ENCODE results near the gene AAGAB.

AAGAB gene

DNA sequence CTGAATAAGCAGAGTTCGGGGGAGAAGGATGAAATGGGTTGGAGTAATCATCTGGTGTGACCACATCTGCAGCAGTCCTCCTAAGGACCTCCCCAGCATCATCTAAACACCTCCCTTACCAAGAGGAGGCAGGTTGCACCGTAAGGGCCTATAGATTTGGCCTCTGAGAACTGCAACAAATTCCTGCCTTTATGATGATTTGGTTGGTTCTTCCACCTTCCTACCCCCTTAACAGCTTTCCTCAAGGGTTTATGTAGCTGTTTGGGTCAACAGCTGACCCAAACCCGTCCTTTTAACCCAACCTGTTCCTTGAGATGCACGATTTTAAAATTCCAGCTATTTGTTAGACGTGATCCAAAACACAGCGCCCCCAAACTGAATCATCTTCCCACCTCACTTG lies 58.2 kb downstream of the AAGAB start:
- Histone ChIP-seq H3K9me2 (replicated peaks; ENCODE audit: insufficient read depth, low read length) (no peaks in the 10 kb centered on the region), H2AFZ (ENCODE audit: low read depth, low read length, severe bottlenecking) (no peak overlapping the region), H3K9me3 (ENCODE audit: insufficient read depth, low read length) (no peaks in the 10 kb centered on the region), H3K36me3 (ENCODE audit: low read length) (no peaks in the 10 kb centered on the region), H3K27ac (ENCODE audit: low read depth, low read length) (no peak overlapping the region), H3K79me2 (ENCODE audit: insufficient read depth, low read length) (no peaks in the 10 kb centered on the region), H3K4me2 (ENCODE audit: low read depth, low read length, poor library complexity, severe bottlenecking) (no peak overlapping the region), H3F3A (ENCODE audit: insufficient read depth) (no peaks in the 10 kb centered on the region), H3K9ac (ENCODE audit: low read length) (no peak overlapping the region), H3K27me3 (ENCODE audit: low read length) (no peaks in the 10 kb centered on the region), H3K4me3 (ENCODE audit: insufficient read depth, low read length, poor library complexity, severe bottlenecking) (no peak overlapping the region), H4K20me1 (ENCODE audit: low read depth, low read length) (no peaks in the 10 kb centered on the region)
- TF ChIP-seq, protein P1, sequence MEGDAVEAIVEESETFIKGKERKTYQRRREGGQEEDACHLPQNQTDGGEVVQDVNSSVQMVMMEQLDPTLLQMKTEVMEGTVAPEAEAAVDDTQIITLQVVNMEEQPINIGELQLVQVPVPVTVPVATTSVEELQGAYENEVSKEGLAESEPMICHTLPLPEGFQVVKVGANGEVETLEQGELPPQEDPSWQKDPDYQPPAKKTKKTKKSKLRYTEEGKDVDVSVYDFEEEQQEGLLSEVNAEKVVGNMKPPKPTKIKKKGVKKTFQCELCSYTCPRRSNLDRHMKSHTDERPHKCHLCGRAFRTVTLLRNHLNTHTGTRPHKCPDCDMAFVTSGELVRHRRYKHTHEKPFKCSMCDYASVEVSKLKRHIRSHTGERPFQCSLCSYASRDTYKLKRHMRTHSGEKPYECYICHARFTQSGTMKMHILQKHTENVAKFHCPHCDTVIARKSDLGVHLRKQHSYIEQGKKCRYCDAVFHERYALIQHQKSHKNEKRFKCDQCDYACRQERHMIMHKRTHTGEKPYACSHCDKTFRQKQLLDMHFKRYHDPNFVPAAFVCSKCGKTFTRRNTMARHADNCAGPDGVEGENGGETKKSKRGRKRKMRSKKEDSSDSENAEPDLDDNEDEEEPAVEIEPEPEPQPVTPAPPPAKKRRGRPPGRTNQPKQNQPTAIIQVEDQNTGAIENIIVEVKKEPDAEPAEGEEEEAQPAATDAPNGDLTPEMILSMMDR (IDR thresholded peaks at IDR 0.05; ENCODE audit: insufficient read depth, low read length, poor library complexity, severe bottlenecking) = no peak
- TF ChIP-seq EZH2phosphoT487 (conservative IDR thresholded peaks at IDR 0.05; ENCODE audit: low read length) = no peak

GRCh38 chr15:67195305-67195704 lies 59.2 kb downstream of the AAGAB start:
- Histone ChIP-seq H3K4me2 (ENCODE audit: low read depth, low read length, poor library complexity, severe bottlenecking) (no peak overlapping the region), H3K27me3 (ENCODE audit: low read length) (no peaks in the 10 kb centered on the region), H3K9me3 (ENCODE audit: insufficient read depth, low read length) (no peaks in the 10 kb centered on the region), H3K36me3 (ENCODE audit: low read length) (no peaks in the 10 kb centered on the region), H2AFZ (ENCODE audit: low read depth, low read length, severe bottlenecking) (no peak overlapping the region), H3K27ac (ENCODE audit: low read depth, low read length) (no peak overlapping the region), H3F3A (ENCODE audit: insufficient read depth) (no peaks in the 10 kb centered on the region), H3K9me2 (replicated peaks; ENCODE audit: insufficient read depth, low read length) (no peaks in the 10 kb centered on the region), H3K79me2 (ENCODE audit: insufficient read depth, low read length) (no peaks in the 10 kb centered on the region), H4K20me1 (ENCODE audit: low read depth, low read length) (no peaks in the 10 kb centered on the region), H3K4me3 (ENCODE audit: insufficient read depth, low read length, poor library complexity, severe bottlenecking) (no peak overlapping the region), H3K9ac (ENCODE audit: low read length) (no peak overlapping the region)
- TF ChIP-seq EZH2phosphoT487 (conservative IDR thresholded peaks at IDR 0.05; ENCODE audit: low read length) = no peak
- TF ChIP-seq, protein P1 (IDR thresholded peaks at IDR 0.05; ENCODE audit: insufficient read depth, low read length, poor library complexity, severe bottlenecking) = no peak

DNA sequence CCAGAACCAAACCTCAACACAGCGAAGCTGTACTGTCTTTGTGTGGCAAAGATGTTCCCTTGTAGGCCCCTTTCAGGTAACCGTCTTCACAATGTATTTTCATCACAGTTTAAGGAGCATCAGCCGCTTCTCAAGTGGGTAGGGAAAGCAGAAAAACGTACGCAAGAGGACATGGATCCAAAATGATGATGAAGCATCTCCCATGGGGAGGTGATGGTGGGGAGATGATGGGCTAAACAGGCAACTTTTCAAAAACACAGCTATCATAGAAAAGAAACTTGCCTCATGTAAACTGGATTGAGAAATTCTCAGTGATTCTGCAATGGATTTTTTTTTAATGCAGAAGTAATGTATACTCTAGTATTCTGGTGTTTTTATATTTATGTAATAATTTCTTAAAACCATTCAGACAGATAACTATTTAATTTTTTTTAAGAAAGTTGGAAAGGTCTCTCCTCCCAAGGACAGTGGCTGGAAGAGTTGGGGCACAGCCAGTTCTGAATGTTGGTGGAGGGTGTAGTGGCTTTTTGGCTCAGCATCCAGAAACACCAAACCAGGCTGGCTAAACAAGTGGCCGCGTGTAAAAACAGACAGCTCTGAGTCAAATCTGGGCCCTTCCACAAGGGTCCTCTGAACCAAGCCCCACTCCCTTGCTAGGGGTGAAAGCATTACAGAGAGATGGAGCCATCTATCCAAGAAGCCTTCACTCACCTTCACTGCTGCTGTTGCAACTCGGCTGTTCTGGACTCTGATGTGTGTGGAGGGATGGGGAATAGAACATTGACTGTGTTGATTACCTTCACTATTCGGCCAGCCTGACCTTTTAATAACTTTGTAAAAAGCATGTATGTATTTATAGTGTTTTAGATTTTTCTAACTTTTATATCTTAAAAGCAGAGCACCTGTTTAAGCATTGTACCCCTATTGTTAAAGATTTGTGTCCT lies 60.0 kb downstream of the AAGAB start:
- H3K9me2 ChIP-seq (replicated peaks; ENCODE audit: insufficient read depth, low read length) = no peaks in the 10 kb centered on the region
- H3K9ac ChIP-seq (ENCODE audit: low read length) = no peak overlapping the region
- no peaks in the 10 kb centered on the region for H3K27me3 ChIP-seq (ENCODE audit: low read length)
- H3K36me3 ChIP-seq (ENCODE audit: low read length) = no peaks in the 10 kb centered on the region
- no peak for TF ChIP-seq EZH2phosphoT487 (conservative IDR thresholded peaks at IDR 0.05; ENCODE audit: low read length)
- TF ChIP-seq, protein P1 (IDR thresholded peaks at IDR 0.05; ENCODE audit: insufficient read depth, low read length, poor library complexity, severe bottlenecking) = no peak
- H3K4me3 ChIP-seq (ENCODE audit: insufficient read depth, low read length, poor library complexity, severe bottlenecking) = no peak overlapping the region
- H2AFZ ChIP-seq (ENCODE audit: low read depth, low read length, severe bottlenecking) = no peak overlapping the region
- H3K4me2 ChIP-seq (ENCODE audit: low read depth, low read length, poor library complexity, severe bottlenecking) = no peak overlapping the region
- no peaks in the 10 kb centered on the region for H3K79me2 ChIP-seq (ENCODE audit: insufficient read depth, low read length)
- no peak overlapping the region for H3K27ac ChIP-seq (ENCODE audit: low read depth, low read length)
- H3F3A ChIP-seq (ENCODE audit: insufficient read depth) = no peaks in the 10 kb centered on the region
- no peaks in the 10 kb centered on the region for H3K9me3 ChIP-seq (ENCODE audit: insufficient read depth, low read length)
- no peaks in the 10 kb centered on the region for H4K20me1 ChIP-seq (ENCODE audit: low read depth, low read length)

Data from SU-DHL-6 (cell line).